ENCODE results near the gene SH3BGRL3.

Gene SH3BGRL3

GRCh38 chr1:26297057-26297790 is 17.3 kb downstream of the SH3BGRL3 start:
- no peak overlapping the region for H3K4me3 ChIP-seq (replicated peaks in 1 of 2; ENCODE audit: low read depth in 2 of 2, low read length in 2 of 2)
- no peak for DNase-seq (ENCODE audit: low read depth in 2 of 2)
- TF ChIP-seq CTCF (IDR thresholded peaks at IDR 0.05; ENCODE audit: low read depth, low read length), result no peak

GRCh38 chr1:26297791-26298124 is 17.9 kb downstream of the SH3BGRL3 start:
- no peak for TF ChIP-seq CTCF (IDR thresholded peaks at IDR 0.05; ENCODE audit: low read depth, low read length)
- no peak for DNase-seq (ENCODE audit: low read depth in 2 of 2)
- no peak overlapping the region for H3K4me3 ChIP-seq (replicated peaks in 1 of 2; ENCODE audit: low read depth in 2 of 2, low read length in 2 of 2)

GRCh38 chr1:26300578-26301275 is 20.8 kb downstream of the SH3BGRL3 start:
- no peak for DNase-seq (ENCODE audit: low read depth in 2 of 2)
- no peak overlapping the region for H3K4me3 ChIP-seq (replicated peaks in 1 of 2; ENCODE audit: low read depth in 2 of 2, low read length in 2 of 2)
- no peak for TF ChIP-seq CTCF (IDR thresholded peaks at IDR 0.05; ENCODE audit: low read depth, low read length)

- DNase-seq (ENCODE audit: low read depth in 2 of 2), result peak; percentile 80 to 86
- H3K4me3 ChIP-seq (replicated peaks in 1 of 2; ENCODE audit: low read depth in 2 of 2, low read length in 2 of 2), result no peak overlapping the region
These were observed 23.0 kb downstream of the SH3BGRL3 start for GRCh38 chr1:26302733-26303405.

GRCh38 chr1:26305667-26306289 is 25.9 kb downstream of the SH3BGRL3 start:
- H3K4me3 ChIP-seq (replicated peaks in 1 of 2; ENCODE audit: low read depth in 2 of 2, low read length in 2 of 2), result peak overlapping the region; percentile 82 to 88
- no peak for TF ChIP-seq CTCF (IDR thresholded peaks at IDR 0.05; ENCODE audit: low read depth, low read length)
- no peak for DNase-seq (ENCODE audit: low read depth in 2 of 2)

More at GRCh38 chr1:26302733-26303405, 23.0 kb downstream of the SH3BGRL3 start:
- no peak for TF ChIP-seq CTCF (IDR thresholded peaks at IDR 0.05; ENCODE audit: low read depth, low read length)

- H3K4me3 ChIP-seq (replicated peaks in 1 of 2; ENCODE audit: low read depth in 2 of 2, low read length in 2 of 2), result peak within 1 kb of the TSS; percentile 82 to 88
- no peak for TF ChIP-seq CTCF (IDR thresholded peaks at IDR 0.05; ENCODE audit: low read depth, low read length)
- peak; percentile 96 for DNase-seq (ENCODE audit: low read depth in 2 of 2)
These were observed 26.7 kb downstream of the SH3BGRL3 start, which contains the start of gene UBXN11 for GRCh38 chr1:26306290-26307229. UBXN11 (minus strand) TSS chr1:26306636; CDS start chr1:26302883, 3,753 bp downstream.
